CD4-positive, alpha-beta T cell treated with Interleukin-2 at 100 ng/mL for 4 hours (primary cell): ENCODE measurements around the gene WDR1.
"Not testable (repeated sequence)": the region's sequence is repeated elsewhere in the genome, so short reads cannot be mapped to it uniquely, and the experiment has no call there.

Source experiments
- DNase-seq: peaks from one replicate; pipeline ENCODE4 v3.0.0-alpha.2; 2020; ENCODE audit warnings: low spot score

The WDR1 gene

DNA sequence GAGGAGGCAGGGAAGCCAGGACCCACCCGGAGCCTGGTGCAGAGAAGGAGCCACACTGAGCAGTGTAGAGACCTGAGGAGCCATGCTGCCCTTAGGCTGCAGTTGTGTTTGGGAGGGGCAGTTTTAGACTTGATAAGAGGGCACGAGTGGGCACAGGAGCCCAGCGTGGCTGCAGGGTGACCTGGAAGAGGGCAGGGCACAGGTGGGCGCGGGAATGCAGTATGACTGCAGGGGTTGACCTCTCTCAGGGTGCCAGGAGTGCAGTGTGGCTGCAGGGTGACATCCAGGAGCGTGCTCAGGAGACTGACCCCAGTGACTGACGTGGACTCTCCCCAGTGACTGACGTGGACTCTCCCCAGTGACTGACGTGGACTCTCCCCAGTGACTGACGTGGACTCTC lies 14.6 kb upstream of the WDR1 start:
- no peak for DNase-seq

DNA sequence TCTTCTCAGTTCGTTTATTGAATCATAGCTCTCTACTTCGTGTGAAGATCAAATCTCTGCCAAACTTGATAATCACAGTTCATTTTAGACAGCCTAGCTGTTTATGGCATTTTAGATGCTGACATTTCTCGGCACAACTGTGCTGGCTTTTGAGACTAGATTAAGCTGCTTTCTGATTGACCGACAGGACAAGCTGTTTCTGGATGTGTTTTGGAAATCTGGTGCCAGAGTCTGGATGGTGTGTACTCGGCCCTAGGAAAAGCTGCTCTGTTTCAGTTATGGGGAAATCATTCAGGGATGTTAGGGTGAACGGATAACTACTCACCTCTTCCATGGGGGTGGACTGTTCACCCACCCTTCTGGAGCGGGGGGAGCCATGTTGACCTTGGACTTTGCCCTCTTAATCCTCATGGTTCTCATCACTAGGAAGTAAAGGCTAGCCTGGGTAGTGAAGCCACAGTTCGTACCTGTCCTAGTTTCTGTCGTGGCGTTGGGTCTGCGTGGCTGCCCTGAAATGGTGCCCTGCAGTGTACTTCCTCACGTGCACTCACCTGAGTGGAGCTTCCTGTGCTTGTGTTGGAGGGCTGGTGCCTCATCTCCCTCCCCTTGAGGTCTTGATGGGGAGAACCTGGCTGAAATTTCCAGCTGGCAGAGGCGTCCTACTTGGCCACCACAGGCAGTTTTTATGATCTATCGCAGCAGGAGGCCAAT lies 13.7 kb upstream of the WDR1 start:
- no peak for DNase-seq

DNA sequence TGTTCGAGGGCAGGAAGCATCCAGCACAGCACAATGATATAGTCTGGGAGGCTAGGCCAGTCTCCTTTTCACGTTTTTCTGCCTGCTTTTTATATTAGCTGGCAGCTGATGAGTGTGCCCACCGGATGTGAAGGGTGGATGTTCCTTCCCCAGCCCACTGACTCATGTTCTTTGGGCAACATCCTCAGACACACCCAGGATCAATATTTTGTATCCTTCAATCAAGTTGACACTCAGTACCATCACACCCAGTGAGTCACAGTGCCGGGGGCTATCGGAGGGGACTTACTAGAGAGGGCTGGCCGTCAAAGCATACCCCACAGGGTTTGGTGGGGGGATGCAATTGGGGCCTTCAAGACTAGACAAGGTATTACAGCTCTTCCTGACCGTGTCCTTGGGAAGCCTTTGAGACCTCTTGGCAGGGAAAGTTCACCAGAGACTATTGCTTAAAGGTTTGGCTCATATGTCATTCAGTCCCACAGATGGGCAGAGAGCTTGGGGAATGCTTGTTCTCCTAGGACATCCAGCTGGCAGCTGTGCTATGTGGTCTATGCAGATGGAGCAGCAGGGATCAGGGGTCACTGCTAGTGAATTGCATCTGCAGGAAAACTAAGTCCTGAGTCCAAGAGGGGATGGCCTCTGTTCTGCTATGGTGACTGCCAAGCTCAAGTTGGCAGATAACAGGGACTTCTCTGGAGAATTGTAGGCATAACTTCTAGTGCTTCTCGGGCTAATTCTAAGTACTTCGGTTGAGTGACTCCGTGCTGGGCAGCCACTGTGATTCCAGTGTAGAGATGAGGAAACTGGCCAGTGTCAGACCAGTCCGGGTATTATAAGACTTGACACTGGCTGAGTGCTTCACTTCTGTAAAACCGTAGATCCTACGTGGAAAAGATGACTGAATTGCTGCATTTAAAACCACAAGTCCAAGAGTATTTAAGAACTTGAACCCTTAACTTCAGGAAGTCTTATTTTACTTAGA lies 12.9 kb upstream of the WDR1 start:
- DNase-seq, result no peak

GRCh38 chr4:10128761-10129160 lies 12.2 kb upstream of the WDR1 start:
- no peak for DNase-seq

- not testable (repeated sequence) for DNase-seq
Measured at GRCh38 chr4:10127531-10127930, 10.9 kb upstream of the WDR1 start.

GRCh38 chr4:10124167-10124930 lies 7.8 kb upstream of the WDR1 start:
- DNase-seq, result no peak

DNA sequence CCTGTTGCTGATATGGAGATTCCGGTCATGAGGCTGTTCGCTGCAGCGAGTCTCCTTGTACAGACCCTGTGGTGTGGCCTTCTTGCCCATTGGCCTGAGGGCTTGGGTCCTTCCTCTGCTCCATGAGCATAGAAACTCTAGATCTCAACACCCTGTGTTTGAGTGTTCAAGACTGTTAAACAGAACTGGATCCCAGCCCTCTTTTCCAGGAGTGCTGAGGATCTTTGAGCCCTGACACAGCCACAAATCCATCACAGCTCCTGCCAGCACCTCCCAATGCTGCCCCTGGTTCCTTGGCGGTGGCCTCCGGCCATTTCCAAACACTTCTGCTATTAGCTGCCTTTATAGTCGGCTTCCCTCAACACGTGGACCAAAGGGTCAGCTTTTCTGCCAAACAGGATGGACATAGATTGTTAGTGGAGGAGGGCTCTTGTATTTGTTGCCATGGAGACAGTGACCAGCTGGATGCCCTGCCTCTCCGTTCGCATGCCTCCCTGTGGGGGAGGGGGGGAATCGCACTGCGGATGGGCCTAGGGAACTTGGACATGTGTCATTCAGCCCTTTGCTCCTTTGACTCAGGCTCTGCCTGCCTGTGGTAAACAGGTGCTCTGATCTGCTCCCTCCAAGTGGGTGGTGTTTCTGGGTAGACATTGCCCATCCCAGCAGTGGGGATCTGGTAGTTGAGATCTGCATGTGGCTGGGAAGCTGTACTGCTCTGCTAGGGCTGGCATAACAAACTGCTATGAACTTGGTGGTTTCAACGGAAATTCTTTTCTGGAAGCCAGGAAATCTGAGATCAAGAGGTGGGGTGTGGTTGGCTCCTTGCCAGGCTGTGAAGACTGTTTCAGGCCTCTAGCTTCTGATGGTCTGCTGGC lies 6.9 kb upstream of the WDR1 start:
- no peak for DNase-seq

GRCh38 chr4:10122236-10122932 lies 5.8 kb upstream of the WDR1 start:
- no peak for DNase-seq

GRCh38 chr4:10121568-10122208 lies 5.1 kb upstream of the WDR1 start:
- no peak for DNase-seq

DNA sequence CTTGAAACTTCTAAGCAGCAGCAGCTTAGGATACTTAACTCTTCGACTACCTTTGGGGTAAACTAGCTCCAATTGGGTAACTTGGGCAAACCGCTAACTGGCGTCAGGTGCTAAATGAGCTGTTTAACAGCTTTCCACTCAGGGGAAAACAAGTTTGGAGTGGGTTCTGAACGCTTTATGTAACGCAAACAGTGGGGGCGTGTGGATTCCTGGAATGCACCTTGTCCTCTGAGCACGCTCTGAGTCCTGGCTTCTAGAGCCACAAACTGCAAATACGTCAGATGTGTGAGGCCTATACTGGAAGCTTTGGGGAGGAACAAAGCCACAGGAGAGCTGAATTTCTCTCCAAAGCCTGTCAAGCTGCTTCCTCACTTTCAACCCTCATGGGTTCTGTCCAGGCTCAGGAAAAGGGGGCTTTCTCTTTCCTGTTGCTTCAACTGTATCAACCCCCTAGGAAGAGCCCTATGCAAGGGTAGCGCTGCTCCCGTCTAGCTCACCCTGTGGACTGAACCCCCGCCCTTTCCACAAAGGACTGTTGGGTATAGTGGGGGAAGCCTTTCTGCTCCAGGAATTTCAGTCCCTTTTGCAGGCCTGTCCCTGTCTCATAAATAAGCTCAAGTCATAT lies 4.5 kb upstream of the WDR1 start:
- DNase-seq, result no peak

DNA sequence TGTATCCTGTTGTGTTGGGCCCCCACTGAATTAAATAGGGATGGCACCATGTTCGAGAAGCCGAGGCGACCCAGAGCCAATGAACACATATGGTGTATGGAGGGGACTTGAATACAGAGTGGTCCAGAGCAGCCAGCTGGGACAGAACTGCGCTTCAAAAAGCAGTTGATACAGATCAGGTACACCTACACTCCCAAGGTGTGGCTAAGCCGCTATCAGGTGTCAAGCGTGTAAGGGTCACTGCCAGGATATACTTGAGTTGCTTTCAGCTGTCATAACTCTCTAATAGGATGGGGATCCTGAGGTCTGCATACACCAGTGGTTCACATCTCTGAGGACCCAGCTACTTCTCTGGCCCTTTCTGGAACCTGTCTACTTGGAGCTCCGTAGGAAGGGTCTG lies 3.2 kb upstream of the WDR1 start:
- no peak for DNase-seq

GRCh38 chr4:10119278-10119677 lies 2.7 kb upstream of the WDR1 start:
- DNase-seq, result no peak

- no peak for DNase-seq
Measured at GRCh38 chr4:10118048-10119004, 1.7 kb upstream of the WDR1 start.

- DNase-seq, result peak; percentile 48
Measured at GRCh38 chr4:10117359-10118047, 904 bp upstream of the WDR1 start.

GRCh38 chr4:10115797-10116568 lies 616 bp downstream of the WDR1 start:
- peak; percentile 72 for DNase-seq

DNA sequence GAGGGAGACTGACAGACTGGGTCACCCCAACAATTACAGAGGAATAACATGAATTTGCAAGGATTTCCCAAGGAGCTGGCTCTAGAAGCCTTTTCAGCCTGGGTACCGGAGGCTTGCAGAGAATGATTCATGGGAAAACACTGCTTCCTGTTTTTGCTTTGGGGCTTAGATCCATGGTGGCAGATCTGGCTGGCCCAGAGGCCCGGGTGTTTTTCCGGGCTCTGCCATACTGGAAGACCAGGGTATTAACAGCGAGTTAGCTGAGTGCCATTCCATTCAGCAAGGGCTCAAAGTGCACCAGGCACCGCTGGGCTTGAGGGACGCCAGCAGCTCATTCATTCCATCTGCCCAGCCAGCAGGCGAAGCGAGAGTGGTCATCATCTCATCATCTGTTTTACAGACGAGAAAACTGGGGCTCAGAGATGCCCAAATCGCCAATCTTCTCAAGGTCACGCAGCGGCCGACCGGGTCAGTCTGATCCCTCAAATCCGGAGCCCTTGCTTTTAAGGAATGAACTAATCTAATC lies 1.3 kb downstream of the WDR1 start:
- DNase-seq, result no peak

- no peak for DNase-seq
Measured at GRCh38 chr4:10114607-10115006, 2.0 kb downstream of the WDR1 start.
